HepG2 (cell line): ENCODE results near the gene GCDH. TPM values are rescaled to one million over a fixed set of nuclear protein-coding genes. Genes with fewer than 3 reads are reported as not detected.

Experiments
- GLI4 ChIP-seq: sonication (generic); formaldehyde crosslinking; IDR thresholded peaks from 2 replicates; pipeline ENCODE4 v1.5.1; 2020; ENCODE audit warnings: missing genetic modification reagents, mild to moderate bottlenecking, moderate library complexity, borderline replicate concordance
- HNF1A ChIP-seq, 2 experiments: sonication (generic) in 1 of 2; formaldehyde crosslinking in 1 of 2; IDR thresholded peaks; 2 replicates each; pipeline versions ENCODE4 v1.4.0 to v1.6.1; 2016 to 2020; ENCODE audit warnings: borderline replicate concordance in 1 of 2, low read depth in 1 of 2, mild to moderate bottlenecking in 1 of 2, missing genetic modification reagents in 1 of 2
- KLF6 ChIP-seq: IDR thresholded peaks from 2 replicates; pipeline ENCODE4 v1.8.0; 2016; ENCODE audit warnings: missing biosample characterization, missing genetic modification reagents
- MXI1 ChIP-seq: IDR thresholded peaks from 3 replicates; pipeline ENCODE4 v1.6.1; 2012; ENCODE audit warnings: low read depth, low read length, inconsistent platforms, borderline replicate concordance
- NFYB ChIP-seq: sonication (generic); formaldehyde crosslinking; IDR thresholded peaks from 2 replicates; pipeline ENCODE4 v1.4.0; 2020; ENCODE audit warnings: missing genetic modification reagents
- PATZ1 ChIP-seq: sonication (generic); formaldehyde crosslinking; IDR thresholded peaks from 2 replicates; pipeline ENCODE4 v1.4.0; 2020; ENCODE audit warnings: missing genetic modification reagents
- PAXIP1 ChIP-seq: sonication (generic); formaldehyde crosslinking; conservative IDR thresholded peaks from 2 replicates; pipeline ENCODE4 v1.4.0; 2020; ENCODE audit warnings: mild to moderate bottlenecking, missing genetic modification reagents, moderate library complexity
- PRDM15 ChIP-seq: sonication (generic); formaldehyde crosslinking; IDR thresholded peaks from 2 replicates; pipeline ENCODE4 v1.4.0; 2020; ENCODE audit warnings: missing genetic modification reagents
- YY1 ChIP-seq: IDR thresholded peaks from 2 replicates; pipeline ENCODE4 v1.6.1; 2011; ENCODE audit warnings: low read length, low read depth, moderate library complexity, mild to moderate bottlenecking; ENCODE audit not compliant: insufficient read depth, insufficient replicate concordance
- ZKSCAN1 ChIP-seq: fragments of 150-350 bp; IDR thresholded peaks from 2 replicates; pipeline ENCODE4 v1.6.1; 2014; ENCODE audit warnings: low read length
- ZNF235 ChIP-seq: sonication (generic); formaldehyde crosslinking; IDR thresholded peaks from 2 replicates; pipeline ENCODE4 v1.8.1; 2023; ENCODE audit warnings: mild to moderate bottlenecking, missing genetic modification reagents, borderline replicate concordance
- ZNF354B ChIP-seq: sonication (generic); formaldehyde crosslinking; IDR thresholded peaks from 2 replicates; pipeline ENCODE4 v1.8.0; 2022; ENCODE audit warnings: mild to moderate bottlenecking, missing genetic modification reagents
- ZNF432 ChIP-seq: sonication (generic); formaldehyde crosslinking; IDR thresholded peaks from 2 replicates; pipeline ENCODE4 v1.5.0; 2020; ENCODE audit warnings: missing genetic modification reagents, mild to moderate bottlenecking, borderline replicate concordance
- polyA plus RNA-seq, 8 experiments: library from polyadenylated mRNA; depleted of rRNA in 3 of 8; stranded (reverse) in 7 of 8; unstranded in 1 of 8; fragments of >200 nt; fragmentation: Illumina TruSeq in 4 of 8; extraction: Trizol in 4 of 8; gene quantifications; 2 replicates each; pipeline versions ENCODE4 v1.2.1 to v1.2.3, GENCODE V29; 2011 to 2016; ENCODE audit warnings: low read depth in 4 of 8, missing spikeins in 1 of 8, mixed read lengths in 1 of 8; ENCODE audit not compliant: insufficient read depth in 1 of 8
- total RNA-seq, 5 experiments: library from RNA; depleted of rRNA; stranded (reverse); fragments of >200 nt; fragmentation: Illumina TruSeq; extraction: Trizol; gene quantifications; 2 replicates each; pipeline ENCODE4 v1.2.3, GENCODE V29; 2016; ENCODE audit warnings: low read depth in 1 of 5

Gene GCDH
- total and polyA plus RNA-seq, 2 of the 13 experiments (the other 11 are each of a cell fraction or from before 2014, with no cell fraction given) = 15.1 to 38.0 TPM

- TF ChIP-seq PAXIP1 (CRISPR knock-in tag) = peak; percentile 12
- TF ChIP-seq ZKSCAN1 = no peak
- peak; percentile 75; the same call in 1 of the 2 replicates for TF ChIP-seq GLI4 (CRISPR knock-in tag)
- peak; percentile 65; the same call in 1 of the 3 replicates for TF ChIP-seq MXI1
- peak; percentile 63; the same call in 1 of the 2 replicates for TF ChIP-seq ZNF235 (CRISPR knock-in tag)
- TF ChIP-seq PRDM15 (CRISPR knock-in tag) = no peak
- no peak for TF ChIP-seq HNF1A (IDR thresholded peaks at IDR 0.05; ENCODE audit: low read depth)
- TF ChIP-seq HNF1A (CRISPR knock-in tag; IDR thresholded peaks at IDR 0.05; ENCODE audit: borderline replicate concordance) = peak; percentile 69; the same call in 1 of the 2 replicates
- TF ChIP-seq NFYB (CRISPR knock-in tag) = peak; percentile 99
- peak; percentile 78; the same call in 1 of the 2 replicates for TF ChIP-seq KLF6 (CRISPR knock-in tag)
- TF ChIP-seq YY1 = peak; percentile 83
- TF ChIP-seq ZNF354B (CRISPR knock-in tag) = no peak
- TF ChIP-seq ZNF432 (CRISPR knock-in tag) = no peak
- TF ChIP-seq PATZ1 (CRISPR knock-in tag) = peak; percentile 98
Measured at GRCh38 chr19:12937927-12938778, 47.2 kb downstream of the GCDH start, which contains the start of gene CALR (continued).
